ENCODE results near the gene ATG4A. TPM values are rescaled to one million over a fixed set of nuclear protein-coding genes. Genes with fewer than 3 reads are reported as not detected.

Gene ATG4A
- total RNA-seq, result 11.2 TPM

GRCh38 chrX:108091264-108091877 lies at the start of gene ATG4A, which contains the start of gene PSMD10:
ATG4A (plus strand) TSS chrX:108091778; CDS start chrX:108091827, 49 bp downstream.
PSMD10 (minus strand) TSS chrX:108091542; CDS start chrX:108091520, 22 bp downstream.
- DNase-seq (ENCODE audit: low spot score), result peak; percentile 94

GRCh38 chrX:108044554-108045256 lies 46.9 kb upstream of the ATG4A start, which contains the start of gene VSIG1:
VSIG1 (plus strand) TSS chrX:108045065; CDS start chrX:108045131, 66 bp downstream.
- DNase-seq (ENCODE audit: low spot score), result no peak

GRCh38 chrX:108049649-108050048 lies 41.9 kb upstream of the ATG4A start:
- no peak for DNase-seq (ENCODE audit: low spot score)

GRCh38 chrX:108053218-108053617 lies 38.4 kb upstream of the ATG4A start:
- DNase-seq (ENCODE audit: low spot score), result no peak

GRCh38 chrX:108055546-108055945 lies 36.0 kb upstream of the ATG4A start:
- DNase-seq (ENCODE audit: low spot score), result no peak

GRCh38 chrX:108059801-108060200 lies 31.8 kb upstream of the ATG4A start:
- DNase-seq (ENCODE audit: low spot score), result no peak

- DNase-seq (ENCODE audit: low spot score), result no peak
Measured at GRCh38 chrX:108064001-108064400, 27.6 kb upstream of the ATG4A start.

- DNase-seq (ENCODE audit: low spot score), result no peak
Measured at GRCh38 chrX:108064613-108065012, 27.0 kb upstream of the ATG4A start.

GRCh38 chrX:108068121-108068520 lies 23.5 kb upstream of the ATG4A start:
- DNase-seq (ENCODE audit: low spot score), result no peak

GRCh38 chrX:108070891-108071290 lies 20.7 kb upstream of the ATG4A start:
- DNase-seq (ENCODE audit: low spot score), result no peak

GRCh38 chrX:108071578-108071977 lies 20.0 kb upstream of the ATG4A start:
- DNase-seq (ENCODE audit: low spot score), result no peak

- DNase-seq (ENCODE audit: low spot score), result no peak
Measured at GRCh38 chrX:108072746-108073145, 18.8 kb upstream of the ATG4A start.

GRCh38 chrX:108081110-108081509 lies 10.5 kb upstream of the ATG4A start:
- no peak for DNase-seq (ENCODE audit: low spot score)

GRCh38 chrX:108087792-108088191 lies 3.8 kb upstream of the ATG4A start:
- DNase-seq (ENCODE audit: low spot score), result no peak

GRCh38 chrX:108088511-108088910 lies 3.1 kb upstream of the ATG4A start:
- no peak for DNase-seq (ENCODE audit: low spot score)

GRCh38 chrX:108090491-108091263 lies 901 bp upstream of the ATG4A start:
- no peak for DNase-seq (ENCODE audit: low spot score)

GRCh38 chrX:108091878-108092291 lies 307 bp downstream of the ATG4A start:
- DNase-seq (ENCODE audit: low spot score), result no peak

GRCh38 chrX:108097380-108097779 lies 5.8 kb downstream of the ATG4A start:
- DNase-seq (ENCODE audit: low spot score), result no peak

GRCh38 chrX:108105473-108105872 lies 13.9 kb downstream of the ATG4A start:
- DNase-seq (ENCODE audit: low spot score), result no peak

- no peak for DNase-seq (ENCODE audit: low spot score)
Measured at GRCh38 chrX:108114541-108114940, 23.0 kb downstream of the ATG4A start.

GRCh38 chrX:108117988-108118387 lies 26.4 kb downstream of the ATG4A start:
- no peak for DNase-seq (ENCODE audit: low spot score)

- no peak for DNase-seq (ENCODE audit: low spot score)
Measured at GRCh38 chrX:108121291-108121690, 29.7 kb downstream of the ATG4A start.

- no peak for DNase-seq (ENCODE audit: low spot score)
Measured at GRCh38 chrX:108122748-108123147, 31.2 kb downstream of the ATG4A start.
